Measurements from ENCODE around the gene CYP1B1.

- TF ChIP-seq TAF1 (IDR thresholded peaks at IDR 0.05; ENCODE audit: borderline replicate concordance, insufficient read depth, low read length): no peak
- TF ChIP-seq REST (IDR thresholded peaks at IDR 0.05; ENCODE audit: insufficient read depth in 1 of 2, low read depth in 2 of 2, low read length in 2 of 2): no peak
Observed at GRCh38 chr2:38033646-38034045, 42.3 kb downstream of the CYP1B1 start.
